Activated CD4-positive, alpha-beta T cell treated with anti-CD3 and anti-CD28 coated beads for 36 hours (primary cell): ENCODE data around the gene FBXW7. TPM values are rescaled to one million over a fixed set of nuclear protein-coding genes. Genes with fewer than 3 reads are reported as not detected.

ENCODE experiments used
- ATAC-seq: fragments of 200-7000 bp; cut with Tn5 transposase; one replicate; pipeline ENCODE4 v1.10.0; 2021; ENCODE audit warnings: mild to moderate bottlenecking, moderate library complexity
- CTCF ChIA-PET: fragments of 350-600 bp; sonication (Branson Sonifier 250); formaldehyde crosslinking; loops from one replicate; lab custom pipeline; 2021; ENCODE audit warnings: antibody characterized with exemption; lab: Charles Lee
- POLR2A ChIA-PET: fragments of 350-600 bp; sonication (Branson Sonifier 250); formaldehyde crosslinking; loops from one replicate; lab custom pipeline; 2021; ENCODE audit warnings: antibody characterized with exemption, inconsistent platforms; lab: Charles Lee
- DNase-seq: peaks from one replicate; pipeline ENCODE4 v3.0.0-alpha.2; 2020
- H3K27ac Mint-ChIP-seq: one replicate; pipeline ENCODE4 v1.8.0; 2021; ENCODE audit warnings: mixed read lengths
- H3K27me3 Mint-ChIP-seq: one replicate; pipeline ENCODE4 v1.8.0; 2021; ENCODE audit warnings: mixed read lengths
- H3K36me3 Mint-ChIP-seq: one replicate; pipeline ENCODE4 v1.8.0; 2021; ENCODE audit warnings: low read depth, mixed read lengths
- H3K4me1 Mint-ChIP-seq: one replicate; pipeline ENCODE4 v1.8.0; 2021; ENCODE audit warnings: mixed read lengths
- H3K4me3 Mint-ChIP-seq: one replicate; pipeline ENCODE4 v1.8.0; 2021; ENCODE audit warnings: mild to moderate bottlenecking, moderate library complexity, mixed read lengths
- H3K9me3 Mint-ChIP-seq: one replicate; pipeline ENCODE4 v1.8.0; 2021; ENCODE audit warnings: low read depth, mixed read lengths
- intact Hi-C, 2 experiments: fragments of 100-400 bp; cut with DNase I in 1 of 2; cut with micrococcal nuclease in 1 of 2; formaldehyde crosslinking; loops; one replicate each; pipeline versions ENCODE4 v1.14.2 to v1.15.1; 2022 to 2024; cut with DNase I, micrococcal nuclease
- total RNA-seq, 2 experiments: library from RNA; stranded (reverse); gene quantifications; one replicate each; pipeline ENCODE4 v1.2.3, GENCODE V29; 2021

Gene FBXW7
- total RNA-seq, 2 experiments from 2014 or later = 29.8 to 31.6 TPM

DNA sequence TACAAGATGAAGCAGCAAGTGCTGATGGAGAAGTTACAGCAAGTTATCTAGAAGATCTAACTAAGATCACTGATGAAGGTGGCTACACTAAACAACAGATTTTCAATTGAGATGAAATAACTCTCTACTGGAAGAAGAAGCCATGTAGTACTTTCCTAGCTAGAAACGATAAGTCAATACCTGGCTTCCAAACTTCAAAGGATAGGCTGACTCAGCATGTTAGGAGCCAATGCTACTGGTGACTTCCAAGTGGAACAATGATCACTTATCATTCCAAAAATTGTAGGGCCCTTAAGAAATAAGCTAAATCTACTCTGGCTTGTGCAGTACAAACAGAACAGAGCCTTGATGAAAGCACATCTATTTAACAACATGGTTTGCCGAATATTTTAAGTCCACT lies 55.0 kb downstream of the FBXW7 start:
- Mint-ChIP-seq H3K9me3 (peaks cover 7% of the 10 kb centered on the region), H3K36me3 (peaks cover 24% of the 10 kb centered on the region), H3K27ac (no peak overlapping the region), H3K4me1 (peaks cover 31% of the 10 kb centered on the region), H3K27me3 (no peaks in the 10 kb centered on the region), H3K4me3 (no peak overlapping the region)
- intact Hi-C loops = loop anchor here in 1 of 2 experiments (10.0 kb wide), 2 partner anchors 634 to 1466 kb away; partner anchors contain the start of gene LRBA
- CTCF ChIA-PET = interaction anchor here (1.2 to 2.2 kb wide), 5 partner anchors 17 to 72 kb away, joined by 3 to 10 read pairs (median 4); no protein-coding TSS in a partner anchor
- POLR2A ChIA-PET = no interaction called here
- ATAC-seq = no peak
- no peak for DNase-seq

DNA sequence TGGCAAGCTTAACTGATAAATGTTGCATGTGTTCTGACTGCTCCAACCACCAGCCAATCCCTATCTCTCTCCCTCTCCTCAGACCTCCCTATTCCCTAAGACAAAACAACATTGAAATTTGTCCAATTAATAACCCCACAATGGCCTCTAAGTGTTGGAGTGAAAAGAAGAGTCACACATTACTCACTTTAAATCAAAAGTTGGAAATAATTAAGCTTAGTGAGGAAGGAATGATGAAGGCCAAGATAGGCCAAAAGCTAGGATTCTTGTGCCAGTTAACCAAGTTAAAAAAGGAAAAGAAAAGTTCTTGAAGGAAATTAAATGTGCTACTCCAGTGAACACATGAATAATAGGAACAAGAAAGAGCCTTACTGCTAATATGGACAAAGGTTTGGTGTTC lies 55.6 kb downstream of the FBXW7 start:
- H3K9me3 Mint-ChIP-seq = peaks cover 7% of the 10 kb centered on the region
- ChIA-PET POLR2A (no interaction called here), CTCF (interaction anchor here (1.2 to 2.2 kb wide), 5 partner anchors 17 to 71 kb away, joined by 3 to 10 read pairs (median 4); no protein-coding TSS in a partner anchor)
- no peaks in the 10 kb centered on the region for H3K27me3 Mint-ChIP-seq
- H3K27ac Mint-ChIP-seq = no peak overlapping the region
- DNase-seq (no peak), ATAC-seq (no peak)
- H3K4me1 Mint-ChIP-seq = peaks cover 26% of the 10 kb centered on the region
- intact Hi-C loops = loop anchor here in 1 of 2 experiments (10.0 kb wide), 2 partner anchors 634 to 1466 kb away; partner anchors contain the start of gene LRBA
- H3K36me3 Mint-ChIP-seq = peaks cover 24% of the 10 kb centered on the region
- H3K4me3 Mint-ChIP-seq = no peak overlapping the region

DNA sequence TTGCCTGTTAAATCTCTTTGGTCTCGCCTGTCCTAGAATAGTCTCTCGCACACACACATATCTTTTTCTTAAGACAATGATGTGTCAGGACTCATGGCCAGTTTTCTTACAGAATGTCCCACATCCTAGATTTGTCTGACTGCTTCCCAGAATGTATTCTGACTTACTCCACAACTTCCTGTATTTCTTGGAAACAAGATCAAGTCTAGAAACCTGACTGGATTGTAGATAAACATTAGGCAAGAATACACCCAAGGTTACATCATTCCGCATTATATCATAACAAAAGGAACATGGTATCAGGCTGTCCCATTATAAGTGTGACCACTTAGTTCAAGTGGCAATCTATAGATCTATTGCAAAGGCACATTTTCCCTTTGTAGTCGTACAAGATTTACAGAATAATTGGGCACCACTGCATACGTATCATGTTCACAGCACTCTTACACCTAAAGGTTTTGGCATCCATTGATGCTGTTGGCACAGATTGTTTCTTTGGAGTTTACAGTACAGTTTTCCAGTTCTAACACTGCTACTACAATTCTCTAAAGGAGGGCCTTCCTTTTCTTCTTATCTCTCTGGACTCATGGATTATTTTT lies 56.4 kb downstream of the FBXW7 start:
- POLR2A ChIA-PET = no interaction called here
- CTCF ChIA-PET = interaction anchor here (1.0 to 2.2 kb wide), 3 partner anchors 21 to 25 kb away, joined by 4 to 10 read pairs (median 5); no protein-coding TSS in a partner anchor
- DNase-seq = no peak
- Mint-ChIP-seq H3K4me1 (peaks cover 22% of the 10 kb centered on the region), H3K27me3 (no peaks in the 10 kb centered on the region), H3K4me3 (no peak overlapping the region), H3K27ac (no peak overlapping the region), H3K36me3 (peaks cover 24% of the 10 kb centered on the region), H3K9me3 (peaks cover 7% of the 10 kb centered on the region)
- no peak for ATAC-seq
- intact Hi-C loops = loop anchor here in 1 of 2 experiments (10.0 kb wide), 2 partner anchors 635 to 1465 kb away; partner anchors contain the start of gene LRBA

DNA sequence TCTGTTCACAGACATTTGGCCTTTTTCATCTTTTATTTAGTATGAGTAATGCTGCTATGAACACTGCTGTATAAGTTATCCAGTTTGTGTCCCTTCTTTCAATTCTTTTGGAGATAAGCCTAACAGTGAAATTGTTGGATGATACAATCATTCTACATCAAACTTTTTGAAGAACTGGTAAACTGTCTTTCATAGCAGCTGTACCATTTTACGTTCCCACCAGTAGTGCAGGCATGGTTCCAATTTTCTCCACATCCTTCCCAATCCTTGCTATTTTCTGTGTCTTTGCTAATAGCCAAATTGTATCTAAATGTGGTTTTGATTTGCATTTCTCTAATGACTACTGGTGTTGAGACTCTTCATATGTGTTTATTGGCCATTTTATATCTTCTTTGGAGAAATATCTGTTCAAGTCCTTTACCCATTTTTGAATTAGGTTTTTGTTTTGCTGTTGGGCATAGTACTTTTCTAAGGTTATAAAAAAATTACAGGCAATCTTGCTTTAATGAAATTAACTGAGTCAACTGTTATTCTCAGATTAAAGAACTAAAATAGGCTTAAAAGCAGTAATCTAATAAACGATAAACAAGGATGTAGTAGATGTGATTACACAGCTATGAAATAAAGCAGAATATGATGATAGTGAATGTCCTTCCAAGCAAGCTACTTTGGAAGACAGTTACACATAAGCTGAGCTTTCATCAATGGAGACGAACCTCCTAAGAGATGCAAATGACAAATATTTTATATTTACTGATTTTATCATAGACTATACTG lies 57.2 kb downstream of the FBXW7 start:
- no peak overlapping the region for H3K27ac Mint-ChIP-seq
- intact Hi-C loops = no loop called here
- ATAC-seq = no peak
- CTCF ChIA-PET = interaction anchor here (1.0 to 1.4 kb wide), 2 partner anchors 22 to 24 kb away, joined by 4 to 5 read pairs; no protein-coding TSS in a partner anchor
- DNase-seq = no peak
- H3K4me3 Mint-ChIP-seq = no peak overlapping the region
- POLR2A ChIA-PET = interaction anchor here (0.6 kb wide), 1 partner anchor 27 kb away, joined by 3 read pairs; no protein-coding TSS in a partner anchor
- H3K9me3 Mint-ChIP-seq = peaks cover 7% of the 10 kb centered on the region
- H3K4me1 Mint-ChIP-seq = peaks cover 26% of the 10 kb centered on the region
- no peaks in the 10 kb centered on the region for H3K27me3 Mint-ChIP-seq
- H3K36me3 Mint-ChIP-seq = peaks cover 24% of the 10 kb centered on the region

DNA sequence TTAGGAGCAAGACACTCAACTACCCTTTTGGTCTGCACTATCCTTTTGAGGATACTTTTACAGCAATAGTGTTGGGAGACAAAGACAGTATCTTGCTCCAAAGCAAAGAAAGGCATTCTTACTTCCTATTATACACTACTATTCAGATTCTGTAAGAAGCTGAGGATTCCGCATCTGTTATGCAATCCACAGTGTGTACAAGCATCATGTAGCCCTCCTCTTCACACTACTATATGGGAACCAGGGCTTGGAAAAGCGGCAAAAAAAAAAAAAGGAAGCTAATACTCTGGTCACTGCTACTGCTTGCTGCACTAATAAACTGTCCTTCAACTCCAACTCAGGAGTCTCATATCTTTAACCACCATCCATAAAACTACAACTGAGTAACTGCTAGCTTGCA lies 59.1 kb downstream of the FBXW7 start:
- Mint-ChIP-seq H3K27ac (no peak overlapping the region), H3K4me3 (no peak overlapping the region), H3K36me3 (peaks cover 18% of the 10 kb centered on the region), H3K27me3 (no peaks in the 10 kb centered on the region), H3K4me1 (peaks cover 26% of the 10 kb centered on the region), H3K9me3 (peaks cover 5% of the 10 kb centered on the region)
- DNase-seq = no peak
- ChIA-PET CTCF (interaction anchor here (0.6 to 1.2 kb wide), 2 partner anchors 24 to 33 kb away, joined by 4 to 5 read pairs; no protein-coding TSS in a partner anchor), POLR2A (no interaction called here)
- ATAC-seq = no peak
- intact Hi-C loops = no loop called here

DNA sequence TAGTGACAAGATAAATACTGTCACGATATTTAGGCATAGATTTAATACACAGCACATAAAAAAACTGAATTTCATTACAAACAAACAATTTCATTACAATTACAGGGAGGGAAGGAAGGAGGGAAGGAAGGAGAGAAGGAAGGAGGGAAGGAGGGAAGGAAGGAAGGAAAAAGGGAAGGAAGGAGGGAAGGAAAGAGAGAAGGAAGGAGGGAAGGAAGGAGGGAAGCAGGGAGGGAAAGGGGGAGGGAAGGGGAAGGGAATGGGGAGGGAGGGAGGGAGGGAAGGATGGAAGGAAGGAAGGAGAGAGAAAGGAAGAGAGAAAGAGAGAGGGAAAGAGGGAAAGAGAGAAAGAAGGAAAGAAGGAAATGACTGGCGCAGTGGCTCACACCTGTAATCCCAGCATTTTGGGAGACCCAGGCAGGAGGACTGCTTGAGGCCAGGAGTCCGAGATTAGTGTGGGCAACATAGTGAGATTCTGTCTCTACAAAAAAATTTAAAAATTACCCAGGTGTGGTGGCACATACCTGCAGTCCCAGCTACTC lies 64.6 kb downstream of the FBXW7 start:
- Mint-ChIP-seq H3K9me3 (peaks cover 4% of the 10 kb centered on the region), H3K4me3 (no peak overlapping the region), H3K4me1 (peaks cover 11% of the 10 kb centered on the region), H3K36me3 (peaks cover 4% of the 10 kb centered on the region), H3K27me3 (no peaks in the 10 kb centered on the region), H3K27ac (no peak overlapping the region)
- ATAC-seq (no peak), DNase-seq (no peak)
- ChIA-PET POLR2A (interaction anchor here (0.6 kb wide), 1 partner anchor 99 kb away, joined by 3 read pairs; no protein-coding TSS in a partner anchor), CTCF (interaction anchor here (0.6 to 1.5 kb wide), 3 partner anchors 31 to 438 kb away, joined by 4 to 6 read pairs (median 5); no protein-coding TSS in a partner anchor)
- intact Hi-C loops = no loop called here

DNA sequence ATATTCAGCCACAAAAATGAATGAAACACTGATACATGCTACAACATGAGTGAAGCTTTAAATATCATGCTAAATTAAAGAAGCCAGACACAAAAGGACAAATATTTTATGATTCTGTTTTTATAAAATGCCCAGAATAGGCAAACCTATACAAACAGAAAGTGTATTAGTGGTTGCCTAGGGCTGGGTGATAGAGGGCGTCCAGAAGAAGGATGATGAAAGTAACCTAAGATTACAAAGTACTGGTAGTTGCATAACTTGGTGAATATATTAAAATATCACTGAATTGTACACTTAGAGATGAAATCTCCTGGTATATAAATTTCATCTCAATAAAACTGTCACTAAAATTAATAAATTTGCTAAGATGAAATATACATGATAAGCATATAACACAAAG lies 67.5 kb downstream of the FBXW7 start:
- ChIA-PET POLR2A (no interaction called here), CTCF (no interaction called here)
- Mint-ChIP-seq H3K4me1 (peaks cover 27% of the 10 kb centered on the region), H3K27ac (no peak overlapping the region), H3K36me3 (peaks cover 4% of the 10 kb centered on the region), H3K9me3 (peaks cover 4% of the 10 kb centered on the region), H3K4me3 (no peak overlapping the region), H3K27me3 (no peaks in the 10 kb centered on the region)
- DNase-seq (no peak), ATAC-seq (no peak)
- intact Hi-C loops = no loop called here

DNA sequence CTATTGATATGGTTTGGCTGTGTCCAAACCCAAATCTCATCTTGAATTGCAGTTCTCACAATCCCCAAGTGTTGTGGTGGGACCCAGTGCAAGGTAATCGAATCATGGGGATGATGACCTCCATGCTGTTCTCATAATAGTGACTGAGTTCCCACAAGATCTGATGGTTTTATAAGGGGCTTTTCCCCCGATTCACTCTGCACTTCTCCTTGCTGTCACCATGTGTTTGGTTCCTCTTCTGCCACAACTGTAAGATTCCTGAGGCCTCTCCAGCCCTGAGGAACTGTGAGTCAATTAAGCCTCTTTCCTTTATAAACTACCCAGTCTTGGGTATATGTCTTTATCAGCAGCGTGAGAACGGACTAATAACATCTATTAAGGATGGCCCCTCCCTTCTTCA lies 68.8 kb downstream of the FBXW7 start:
- peaks cover 4% of the 10 kb centered on the region for H3K9me3 Mint-ChIP-seq
- DNase-seq (no peak), ATAC-seq (no peak)
- peaks cover 11% of the 10 kb centered on the region for H3K36me3 Mint-ChIP-seq
- no peak overlapping the region for H3K4me3 Mint-ChIP-seq
- H3K27ac Mint-ChIP-seq = no peak overlapping the region
- CTCF ChIA-PET = interaction anchor here (0.7 kb wide), 3 partner anchors 16 to 61 kb away, joined by 3 read pairs; no protein-coding TSS in a partner anchor
- H3K4me1 Mint-ChIP-seq = peaks cover 32% of the 10 kb centered on the region
- H3K27me3 Mint-ChIP-seq = no peaks in the 10 kb centered on the region
- POLR2A ChIA-PET = no interaction called here
- intact Hi-C loops = no loop called here

DNA sequence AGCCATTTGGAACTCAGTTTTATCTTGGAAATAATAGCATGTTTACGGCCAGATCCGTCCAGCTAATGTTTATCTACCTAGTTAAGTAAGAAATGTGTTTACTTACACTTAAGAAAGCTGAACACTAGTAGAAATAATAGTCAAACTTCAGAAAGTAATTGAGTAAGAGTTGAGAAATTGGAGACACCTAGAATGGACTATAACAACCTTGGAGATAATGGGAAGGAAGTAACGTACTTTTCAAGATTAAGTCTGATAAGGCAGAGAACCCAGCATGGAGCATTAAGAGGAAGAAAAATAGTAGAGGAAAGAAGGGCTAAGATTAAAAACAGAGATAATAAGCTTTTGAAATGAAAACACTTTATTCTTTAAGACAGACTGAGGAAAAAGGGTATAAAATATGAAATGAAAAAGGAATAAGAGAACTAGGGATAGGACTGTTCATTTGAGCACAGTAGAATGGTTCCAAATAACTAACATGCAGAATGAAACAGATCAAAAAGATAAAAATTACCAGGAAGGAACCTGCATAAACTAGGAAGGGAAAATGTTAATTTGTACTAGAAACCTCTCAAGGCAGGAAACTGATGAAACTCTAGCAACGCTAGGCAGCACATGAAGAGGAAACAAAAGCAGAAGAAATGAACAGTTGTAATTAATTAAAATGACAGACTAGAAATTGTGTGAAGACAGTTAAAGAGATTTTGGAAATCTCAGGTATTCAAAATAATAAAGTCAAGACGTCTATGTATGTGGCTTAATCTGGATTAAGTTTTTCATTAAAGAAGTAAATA lies 71.7 kb downstream of the FBXW7 start:
- Mint-ChIP-seq H3K36me3 (peaks cover 12% of the 10 kb centered on the region), H3K4me3 (peak overlapping the region; percentile 24), H3K4me1 (peaks cover 45% of the 10 kb centered on the region), H3K27me3 (no peaks in the 10 kb centered on the region), H3K27ac (peak overlapping the region; percentile 79), H3K9me3 (no peaks in the 10 kb centered on the region)
- ATAC-seq (peak; percentile 49), DNase-seq (no peak)
- POLR2A ChIA-PET = no interaction called here
- CTCF ChIA-PET = interaction anchor here (0.9 to 2.0 kb wide), 4 partner anchors 9 to 37 kb away, joined by 3 to 10 read pairs (median 4); no protein-coding TSS in a partner anchor
- intact Hi-C loops = no loop called here

DNA sequence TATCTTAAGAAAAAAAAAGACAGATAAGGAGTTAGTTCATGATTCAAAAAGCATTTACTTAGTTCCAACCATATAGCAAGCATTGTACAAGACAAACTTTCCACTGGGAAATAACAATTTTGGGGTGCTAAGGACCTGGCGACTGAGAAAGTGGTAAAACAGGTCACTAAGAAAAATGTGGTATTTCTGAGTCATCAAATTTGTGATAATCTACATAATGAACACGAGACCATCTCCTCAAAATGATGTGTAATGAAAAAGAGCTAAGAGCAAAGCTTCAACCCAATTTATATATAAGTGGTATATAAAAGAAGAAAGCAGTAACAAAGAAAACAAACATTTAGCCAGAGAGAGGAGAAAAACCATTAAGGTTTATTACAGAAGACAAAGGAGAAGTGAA lies 72.3 kb downstream of the FBXW7 start:
- CTCF ChIA-PET = interaction anchor here (0.9 to 2.0 kb wide), 4 partner anchors 9 to 38 kb away, joined by 3 to 10 read pairs (median 4); no protein-coding TSS in a partner anchor
- peak overlapping the region; percentile 79 for H3K27ac Mint-ChIP-seq

More for the DNA sequence above, 72.3 kb downstream of the FBXW7 start:
- H3K4me3 Mint-ChIP-seq = no peak overlapping the region
- POLR2A ChIA-PET = no interaction called here
- DNase-seq = no peak
- intact Hi-C loops = no loop called here
- no peaks in the 10 kb centered on the region for H3K9me3 Mint-ChIP-seq
- H3K4me1 Mint-ChIP-seq = peaks cover 51% of the 10 kb centered on the region
- no peak for ATAC-seq
- H3K36me3 Mint-ChIP-seq = peaks cover 12% of the 10 kb centered on the region
- H3K27me3 Mint-ChIP-seq = no peaks in the 10 kb centered on the region
